B cell (primary cell): Measurements from ENCODE around the gene CDH20. TPM values are rescaled to one million over a fixed set of nuclear protein-coding genes. Genes with fewer than 3 reads are reported as not detected.

Experiments used
- ATAC-seq: fragments of 200-7000 bp; cut with Tn5 transposase; one replicate; pipeline ENCODE4 v1.10.0; 2021; ENCODE audit warnings: low read depth, mild to moderate bottlenecking, moderate number of reproducible peaks, moderate library complexity
- CTCF ChIA-PET: fragments of 350-600 bp; sonication (Branson Sonifier 250); formaldehyde crosslinking; loops from one replicate; lab custom pipeline; 2021; ENCODE audit warnings: antibody characterized with exemption, inconsistent platforms; lab: Charles Lee
- POLR2A ChIA-PET: fragments of 350-600 bp; sonication (Branson Sonifier 250); formaldehyde crosslinking; loops from one replicate; lab custom pipeline; 2021; ENCODE audit warnings: antibody characterized with exemption; lab: Charles Lee
- DNase-seq: peaks from one replicate; pipeline ENCODE4 v3.0.0; 2013
- H2AFZ ChIP-seq: 2 replicates; pipeline ENCODE4 v1.6.1; 2012; ENCODE audit warnings: mild to moderate bottlenecking, low read depth, low read length; ENCODE audit not compliant: insufficient read depth, poor library complexity, severe bottlenecking
- H3K27ac ChIP-seq, 2 donors: 1 replicate in 1 of 2; 2 replicates in 1 of 2; pipeline ENCODE4 v1.5.1; 2012 to 2013; ENCODE audit warnings: low read length in 2 of 2, mild to moderate bottlenecking in 2 of 2, moderate library complexity in 1 of 2
- H3K27me3 ChIP-seq, 4 experiments: fragments of 200-600 bp in 1 of 4; sonication (generic) in 1 of 4; replicated peaks in 1 of 4; 1 replicate in 2 of 4; 2 replicates in 2 of 4; pipeline versions ENCODE4 v1.6.1 to v1.7.0; 2013 to 2016; ENCODE audit warnings: low read length in 3 of 4, mild to moderate bottlenecking in 2 of 4, mixed read lengths in 1 of 4, moderate library complexity in 1 of 4; ENCODE audit not compliant: insufficient read depth in 4 of 4, control insufficient read depth in 3 of 4; ENCODE audit errors: control extremely low read depth in 1 of 4
- H3K36me3 ChIP-seq, 2 experiments: replicated peaks in 1 of 2; 1 replicate in 1 of 2; 2 replicates in 1 of 2; pipeline versions ENCODE4 v1.6.1 to v1.7.1; 2013; ENCODE audit warnings: low read length in 1 of 2; ENCODE audit not compliant: insufficient read depth in 2 of 2, control insufficient read depth in 1 of 2; ENCODE audit errors: control extremely low read depth in 1 of 2, extremely low read depth in 1 of 2
- H3K4me1 ChIP-seq, 2 donors: fragments of 200-600 bp in 1 of 2; sonication (generic) in 1 of 2; 1 replicate in 1 of 2; 2 replicates in 1 of 2; pipeline versions ENCODE4 v1.5.1 to v1.6.1; 2013 to 2017; ENCODE audit warnings: low read length in 2 of 2; ENCODE audit not compliant: control insufficient read depth in 2 of 2, insufficient read depth in 2 of 2
- H3K4me2 ChIP-seq: replicated peaks from 2 replicates; pipeline ENCODE3; 2012; ENCODE audit warnings: mild to moderate bottlenecking, low read depth, low read length; ENCODE audit not compliant: poor library complexity, severe bottlenecking
- H3K4me3 ChIP-seq, 5 experiments: fragments of 200-600 bp in 1 of 5; sonication (generic) in 1 of 5; 1 replicate in 3 of 5; 2 replicates in 2 of 5; pipeline versions ENCODE4 v1.5.1 to v1.7.0; 2011 to 2016; ENCODE audit warnings: low read length in 4 of 5, mild to moderate bottlenecking in 4 of 5, low read depth in 2 of 5, control low read depth in 1 of 5, moderate library complexity in 1 of 5; ENCODE audit not compliant: insufficient read depth in 1 of 5; ENCODE audit errors: control extremely low read depth in 1 of 5, extremely low read depth in 1 of 5
- H3K79me2 ChIP-seq: fragments of 200-600 bp; sonication (generic); one replicate; pipeline ENCODE4 v1.6.0; 2016; ENCODE audit warnings: low read length; ENCODE audit not compliant: control insufficient read depth, insufficient read depth
- H3K9ac ChIP-seq: fragments of 200-600 bp; sonication (generic); 2 replicates; pipeline ENCODE4 v1.6.1; 2017; ENCODE audit warnings: mild to moderate bottlenecking, low read length, moderate library complexity
- H3K9me3 ChIP-seq, 3 donors: one replicate each; pipeline versions ENCODE4 v1.6.1 to v1.7.1; 2013; ENCODE audit warnings: low read length in 2 of 3; ENCODE audit not compliant: control insufficient read depth in 2 of 3, insufficient read depth in 1 of 3; ENCODE audit errors: control extremely low read depth in 1 of 3
- H4K20me1 ChIP-seq: 2 replicates; pipeline ENCODE4 v1.6.0; 2012; ENCODE audit warnings: mild to moderate bottlenecking, low read length; ENCODE audit not compliant: insufficient read depth, control insufficient read depth, poor library complexity, severe bottlenecking
- H3K27ac Mint-ChIP-seq: one replicate; pipeline ENCODE4 v1.8.0; 2021; ENCODE audit warnings: mixed read lengths
- H3K27me3 Mint-ChIP-seq: one replicate; pipeline ENCODE4 v1.8.0; 2021; ENCODE audit warnings: mixed read lengths
- H3K4me1 Mint-ChIP-seq: one replicate; pipeline ENCODE4 v1.8.0; 2021; ENCODE audit warnings: mixed read lengths
- H3K4me3 Mint-ChIP-seq: one replicate; pipeline ENCODE4 v1.8.0; 2021; ENCODE audit warnings: mixed read lengths
- H3K9me3 Mint-ChIP-seq: one replicate; pipeline ENCODE4 v1.8.0; 2022; ENCODE audit warnings: mixed read lengths; ENCODE audit not compliant: insufficient read depth
- EZH2 ChIP-seq: IDR thresholded peaks from 2 replicates; pipeline ENCODE4 v1.6.1; 2012; ENCODE audit warnings: borderline replicate concordance, low read depth, mild to moderate bottlenecking, moderate library complexity, low read length; ENCODE audit not compliant: insufficient read depth, poor library complexity, severe bottlenecking
- WGBS: methylation state at CpG from one replicate; pipeline ENCODE4 v1.1.5; 2013; ENCODE audit warnings: missing lambda C conversion rate; ENCODE audit not compliant: insufficient coverage; 5-methylcytosine and 5-hydroxymethylcytosine counted together
- intact Hi-C: fragments of 100-400 bp; cut with micrococcal nuclease; formaldehyde crosslinking; loops from one replicate; pipeline ENCODE4 v1.10.0; 2022
- polyA plus RNA-seq: library from polyadenylated mRNA; depleted of rRNA; stranded (reverse); fragments of >200 nt; gene quantifications from 2 replicates; pipeline ENCODE4 v1.2.3, GENCODE V29; 2012
- total RNA-seq, 2 donors: library from RNA; stranded (reverse); fragments of 120-200 nt in 1 of 2; gene quantifications; 1 replicate in 1 of 2; 2 replicates in 1 of 2; pipeline versions ENCODE4 v1.2.3 to v1.2.4, GENCODE V29; 2013 to 2022
- TF ChIP-seq, protein P1 (sequence below): fragments of 200-600 bp; IDR thresholded peaks from one replicate; pipeline ENCODE4 v1.8.0; 2022; ENCODE audit warnings: antibody characterized with exemption, mild to moderate bottlenecking

Gene CDH20
- total and polyA plus RNA-seq, 2 donors (not counting 1 experiment from before 2014, with no cell fraction given), result 0.09 TPM; not detected in 1

DNA sequence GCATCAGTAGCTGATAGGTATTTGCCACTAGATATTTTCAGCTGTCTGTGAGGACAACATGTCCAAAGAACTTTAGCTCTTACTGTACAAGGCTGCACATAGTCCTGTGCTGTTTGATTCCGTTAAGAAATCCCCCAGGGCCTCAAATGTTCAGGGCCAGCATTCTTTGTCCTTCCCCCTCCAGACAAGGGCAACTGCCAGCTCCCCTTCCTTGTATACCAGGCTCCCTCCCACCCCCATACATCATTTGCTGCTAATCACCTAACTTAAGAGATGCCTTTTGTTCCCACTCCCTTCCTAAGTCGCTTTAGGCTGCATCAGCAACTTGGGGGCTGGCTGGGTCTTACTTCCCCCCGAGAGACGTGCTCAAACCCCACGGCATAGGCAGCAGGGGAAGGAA, 138.7 kb downstream of the CDH20 start:
- no peak overlapping the region for H3K27ac ChIP-seq
- Mint-ChIP-seq H3K27ac (no peak overlapping the region), H3K9me3 (no peaks in the 10 kb centered on the region), H3K4me1 (no peaks in the 10 kb centered on the region), H3K27me3 (peaks cover 6% of the 10 kb centered on the region), H3K4me3 (no peak overlapping the region)
- no peaks in the 10 kb centered on the region for H4K20me1 ChIP-seq
- ChIA-PET CTCF (no interaction called here), POLR2A (no interaction called here)
- H3K36me3 ChIP-seq, result no peaks in the 10 kb centered on the region
- H3K9me3 ChIP-seq, result peaks cover 0 to 2% (median 0%) of the 10 kb centered on the region in 3 donors
- ATAC-seq (no peak), DNase-seq (no peak)
- H3K4me1 ChIP-seq, result no peaks in the 10 kb centered on the region
- no peak overlapping the region for H3K9ac ChIP-seq
- TF ChIP-seq, protein P1, sequence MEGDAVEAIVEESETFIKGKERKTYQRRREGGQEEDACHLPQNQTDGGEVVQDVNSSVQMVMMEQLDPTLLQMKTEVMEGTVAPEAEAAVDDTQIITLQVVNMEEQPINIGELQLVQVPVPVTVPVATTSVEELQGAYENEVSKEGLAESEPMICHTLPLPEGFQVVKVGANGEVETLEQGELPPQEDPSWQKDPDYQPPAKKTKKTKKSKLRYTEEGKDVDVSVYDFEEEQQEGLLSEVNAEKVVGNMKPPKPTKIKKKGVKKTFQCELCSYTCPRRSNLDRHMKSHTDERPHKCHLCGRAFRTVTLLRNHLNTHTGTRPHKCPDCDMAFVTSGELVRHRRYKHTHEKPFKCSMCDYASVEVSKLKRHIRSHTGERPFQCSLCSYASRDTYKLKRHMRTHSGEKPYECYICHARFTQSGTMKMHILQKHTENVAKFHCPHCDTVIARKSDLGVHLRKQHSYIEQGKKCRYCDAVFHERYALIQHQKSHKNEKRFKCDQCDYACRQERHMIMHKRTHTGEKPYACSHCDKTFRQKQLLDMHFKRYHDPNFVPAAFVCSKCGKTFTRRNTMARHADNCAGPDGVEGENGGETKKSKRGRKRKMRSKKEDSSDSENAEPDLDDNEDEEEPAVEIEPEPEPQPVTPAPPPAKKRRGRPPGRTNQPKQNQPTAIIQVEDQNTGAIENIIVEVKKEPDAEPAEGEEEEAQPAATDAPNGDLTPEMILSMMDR, result no peak
- no peak overlapping the region for H3K4me3 ChIP-seq
- H3K27me3 ChIP-seq, result peaks cover 0 to 3% (median 1%) of the 10 kb centered on the region in 4 experiments
- no peak overlapping the region for H3K4me2 ChIP-seq
- no peaks in the 10 kb centered on the region for H3K79me2 ChIP-seq
- no peak overlapping the region for H2AFZ ChIP-seq
- intact Hi-C loops, result no loop called here
- 62% methylated on average over 3 of the region's 5 CpGs for WGBS

DNA sequence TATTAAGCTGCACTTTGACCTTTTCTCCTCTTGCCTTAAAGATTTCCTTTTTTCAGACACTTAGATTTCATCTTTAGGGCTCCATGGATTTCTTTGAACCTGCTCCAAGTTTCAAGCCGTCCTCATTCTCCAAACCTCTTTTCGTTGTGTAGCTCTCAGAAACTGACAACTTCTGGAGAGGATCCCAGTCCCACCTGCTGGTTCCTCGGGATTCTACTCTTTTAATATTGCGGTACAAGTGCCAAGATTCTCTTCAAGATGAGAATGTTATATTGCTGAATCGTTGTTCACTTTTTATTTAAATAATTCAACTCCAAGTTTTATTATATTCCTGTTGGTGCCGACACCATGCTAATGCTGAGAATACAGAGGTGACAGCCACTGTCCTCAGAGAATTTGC, 141.1 kb downstream of the CDH20 start:
- ChIA-PET POLR2A (interaction anchor here (0.6 kb wide), 1 partner anchor 1901 kb away, joined by 6 read pairs; no protein-coding TSS in a partner anchor), CTCF (no interaction called here)
- Histone ChIP-seq H3K27ac (no peak overlapping the region), H3K4me2 (no peak overlapping the region), H3K9me3 (peaks cover 0 to 2% (median 0%) of the 10 kb centered on the region in 3 donors), H3K4me3 (no peak overlapping the region), H4K20me1 (no peaks in the 10 kb centered on the region), H3K9ac (no peak overlapping the region), H3K79me2 (no peaks in the 10 kb centered on the region), H3K4me1 (no peaks in the 10 kb centered on the region), H3K27me3 (peaks cover 0 to 3% (median 1%) of the 10 kb centered on the region in 4 experiments), H2AFZ (no peak overlapping the region), H3K36me3 (no peaks in the 10 kb centered on the region)
- Mint-ChIP-seq H3K27me3 (peaks cover 6% of the 10 kb centered on the region), H3K27ac (no peak overlapping the region), H3K4me3 (no peak overlapping the region), H3K9me3 (no peaks in the 10 kb centered on the region), H3K4me1 (no peaks in the 10 kb centered on the region)
- WGBS, result no CpG with 5 or more reads among the region's 6 CpGs
- DNase-seq (no peak), ATAC-seq (no peak)
- intact Hi-C loops, result no loop called here
- TF ChIP-seq EZH2, result no peak
- TF ChIP-seq, protein P1, result no peak
